Measurements from ENCODE around the gene TCF25. TPM values are rescaled to one million over a fixed set of nuclear protein-coding genes. Genes with fewer than 3 reads are reported as not detected.

TCF25 gene
- total RNA-seq, 1 experiment from 2014 or later: 196 TPM

DNA sequence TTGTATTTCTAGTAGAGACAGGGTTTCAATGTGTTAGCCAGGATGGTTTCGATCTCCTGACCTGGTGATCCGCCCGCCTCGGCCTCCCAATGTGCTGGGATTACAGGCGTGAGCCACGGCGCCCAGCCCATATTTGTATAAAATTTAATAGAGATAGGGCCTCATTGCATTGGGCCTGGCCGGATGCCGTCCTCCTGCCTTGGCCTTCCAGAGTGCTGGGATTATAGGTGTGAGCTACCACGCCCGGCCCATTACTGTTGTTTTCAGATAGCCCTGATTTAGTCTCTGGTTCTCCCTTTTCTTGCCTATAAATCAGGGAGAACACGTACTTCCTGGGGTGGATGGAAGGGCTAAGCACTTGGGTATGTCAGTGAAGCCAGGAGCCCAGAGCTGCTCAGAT is 78.7 kb downstream of the TCF25 start:
- TF ChIP-seq, protein P1, sequence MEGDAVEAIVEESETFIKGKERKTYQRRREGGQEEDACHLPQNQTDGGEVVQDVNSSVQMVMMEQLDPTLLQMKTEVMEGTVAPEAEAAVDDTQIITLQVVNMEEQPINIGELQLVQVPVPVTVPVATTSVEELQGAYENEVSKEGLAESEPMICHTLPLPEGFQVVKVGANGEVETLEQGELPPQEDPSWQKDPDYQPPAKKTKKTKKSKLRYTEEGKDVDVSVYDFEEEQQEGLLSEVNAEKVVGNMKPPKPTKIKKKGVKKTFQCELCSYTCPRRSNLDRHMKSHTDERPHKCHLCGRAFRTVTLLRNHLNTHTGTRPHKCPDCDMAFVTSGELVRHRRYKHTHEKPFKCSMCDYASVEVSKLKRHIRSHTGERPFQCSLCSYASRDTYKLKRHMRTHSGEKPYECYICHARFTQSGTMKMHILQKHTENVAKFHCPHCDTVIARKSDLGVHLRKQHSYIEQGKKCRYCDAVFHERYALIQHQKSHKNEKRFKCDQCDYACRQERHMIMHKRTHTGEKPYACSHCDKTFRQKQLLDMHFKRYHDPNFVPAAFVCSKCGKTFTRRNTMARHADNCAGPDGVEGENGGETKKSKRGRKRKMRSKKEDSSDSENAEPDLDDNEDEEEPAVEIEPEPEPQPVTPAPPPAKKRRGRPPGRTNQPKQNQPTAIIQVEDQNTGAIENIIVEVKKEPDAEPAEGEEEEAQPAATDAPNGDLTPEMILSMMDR (IDR thresholded peaks at IDR 0.05; ENCODE audit: insufficient read depth in 1 of 2, low read depth in 1 of 2, low read length in 1 of 2, severe bottlenecking in 1 of 2, unreplicated experiment in 1 of 2): no peak
- H3K9me3 ChIP-seq: no peaks in the 10 kb centered on the region
- peaks cover 38% of the 10 kb centered on the region for H3K36me3 Mint-ChIP-seq (ENCODE audit: insufficient read depth, unreplicated experiment)
- CTCF ChIA-PET: no interaction called here
- no peak overlapping the region for H3K27ac Mint-ChIP-seq (ENCODE audit: unreplicated experiment)
- peaks cover 1% of the 10 kb centered on the region; the same call in 1 of the 2 replicates for H3K36me3 ChIP-seq (ENCODE audit: control insufficient read depth, insufficient read depth, low read length)
- intact Hi-C loops (cut with micrococcal nuclease; ENCODE audit: unreplicated experiment): no loop called here
- no peak overlapping the region for H3K4me3 Mint-ChIP-seq (ENCODE audit: unreplicated experiment)
- POLR2A ChIA-PET: no interaction called here
- no peaks in the 10 kb centered on the region for H3K27me3 Mint-ChIP-seq (ENCODE audit: insufficient read depth, unreplicated experiment)
- no peaks in the 10 kb centered on the region for H3K9me3 Mint-ChIP-seq (ENCODE audit: unreplicated experiment)
- H3K4me3 ChIP-seq (ENCODE audit: low read depth, low read length): no peak overlapping the region
- DNase-seq: no peak
- peaks cover 8% of the 10 kb centered on the region; the same call in 1 of the 2 replicates for H3K4me1 ChIP-seq
- BruUV-seq (replicated peaks): no TSS peak
- no peaks in the 10 kb centered on the region for H3K27me3 ChIP-seq (replicated peaks; ENCODE audit: control insufficient read depth, insufficient read depth, low read length)
- no peaks in the 10 kb centered on the region for H3K4me1 Mint-ChIP-seq (ENCODE audit: low read depth, unreplicated experiment)

DNA sequence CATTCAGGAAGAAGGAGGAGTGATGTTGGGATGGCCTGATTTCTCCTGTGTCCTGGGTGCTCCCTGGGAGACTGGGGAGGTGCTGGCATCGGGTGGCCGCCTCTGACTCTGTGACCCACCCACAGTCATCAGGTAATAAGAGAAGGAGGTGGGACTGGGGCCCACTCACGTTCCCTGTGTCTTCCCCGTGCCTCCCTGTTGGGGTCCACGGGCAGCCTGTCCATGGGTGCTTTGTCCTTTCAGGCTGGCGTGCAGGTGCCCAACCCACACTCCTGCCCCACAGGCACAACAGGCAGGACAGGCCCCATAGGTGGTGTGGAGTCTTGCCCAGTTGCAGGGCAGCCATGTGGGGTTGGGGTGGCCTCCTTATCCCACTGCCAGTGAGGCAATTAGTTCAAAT is 79.2 kb downstream of the TCF25 start:
- TF ChIP-seq, protein P1 (IDR thresholded peaks at IDR 0.05; ENCODE audit: insufficient read depth in 1 of 2, low read depth in 1 of 2, low read length in 1 of 2, severe bottlenecking in 1 of 2, unreplicated experiment in 1 of 2): no peak
- peaks cover 1% of the 10 kb centered on the region; the same call in 1 of the 2 replicates for H3K36me3 ChIP-seq (ENCODE audit: control insufficient read depth, insufficient read depth, low read length)
- Mint-ChIP-seq H3K4me3 (ENCODE audit: unreplicated experiment) (no peak overlapping the region), H3K27ac (ENCODE audit: unreplicated experiment) (no peak overlapping the region), H3K9me3 (ENCODE audit: unreplicated experiment) (no peaks in the 10 kb centered on the region), H3K36me3 (ENCODE audit: insufficient read depth, unreplicated experiment) (peaks cover 43% of the 10 kb centered on the region), H3K4me1 (ENCODE audit: low read depth, unreplicated experiment) (no peaks in the 10 kb centered on the region), H3K27me3 (ENCODE audit: insufficient read depth, unreplicated experiment) (no peaks in the 10 kb centered on the region)
- ChIA-PET POLR2A (interaction anchor here (0.6 kb wide), 1 partner anchor 18 kb away, joined by 3 read pairs; no protein-coding TSS in a partner anchor), CTCF (interaction anchor here (0.6 kb wide), 1 partner anchor 130 kb away, joined by 3 read pairs; no protein-coding TSS in a partner anchor)
- H3K9me3 ChIP-seq: no peaks in the 10 kb centered on the region
- peaks cover 6% of the 10 kb centered on the region; the same call in 1 of the 2 replicates for H3K4me1 ChIP-seq
- no TSS peak for BruUV-seq (replicated peaks)
- no peak overlapping the region for H3K4me3 ChIP-seq (ENCODE audit: low read depth, low read length)
- intact Hi-C loops (cut with micrococcal nuclease; ENCODE audit: unreplicated experiment): no loop called here
- no peak for DNase-seq
- no peaks in the 10 kb centered on the region for H3K27me3 ChIP-seq (replicated peaks; ENCODE audit: control insufficient read depth, insufficient read depth, low read length)

DNA sequence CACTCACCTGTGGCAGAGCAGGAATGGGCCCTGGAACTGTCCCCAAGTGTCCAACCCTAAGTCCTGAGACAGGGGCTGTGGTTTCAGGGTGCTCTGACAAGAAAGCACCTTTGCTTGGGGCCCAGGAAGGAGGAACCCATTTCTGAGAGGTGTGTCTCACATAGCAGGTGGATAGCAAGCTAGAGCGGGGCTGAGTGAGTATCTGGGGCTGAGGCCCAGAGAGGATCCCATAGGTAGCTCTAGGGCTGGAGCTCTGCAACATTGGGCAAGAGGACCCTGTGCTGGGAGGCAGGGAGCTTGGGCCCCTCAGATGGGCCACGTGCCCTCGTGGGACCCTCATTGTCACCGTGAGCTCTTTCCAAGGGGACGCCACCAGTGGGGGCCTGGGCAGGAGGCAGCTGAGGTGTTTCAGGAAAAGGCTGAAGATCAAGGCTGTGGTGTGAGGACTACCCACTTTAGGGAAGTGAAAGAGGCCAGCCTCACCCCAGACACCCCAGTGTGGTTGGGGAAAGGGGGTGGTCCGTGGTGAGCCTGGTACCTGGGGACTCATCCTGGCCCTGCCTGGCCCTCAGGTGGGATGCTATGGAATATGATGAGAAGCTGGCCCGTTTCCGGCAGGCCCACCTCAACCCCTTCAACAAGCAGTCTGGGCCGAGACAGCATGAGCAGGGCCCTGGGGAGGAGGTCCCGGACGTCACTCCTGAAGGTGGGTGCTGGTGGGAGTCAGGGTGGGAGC is 80.4 kb downstream of the TCF25 start:
- no peak for DNase-seq
- H3K27me3 ChIP-seq (replicated peaks; ENCODE audit: control insufficient read depth, insufficient read depth, low read length): no peaks in the 10 kb centered on the region
- ChIA-PET CTCF (interaction anchor here (0.6 kb wide), 1 partner anchor 27 kb away, joined by 3 read pairs; no protein-coding TSS in a partner anchor), POLR2A (interaction anchor here (0.9 kb wide), 1 partner anchor 81 kb away, joined by 3 read pairs; the partner anchor contains the start of gene TCF25)
- H3K4me1 ChIP-seq: peaks cover 5% of the 10 kb centered on the region; the same call in 1 of the 2 replicates
- TF ChIP-seq, protein P1 (IDR thresholded peaks at IDR 0.05; ENCODE audit: insufficient read depth in 1 of 2, low read depth in 1 of 2, low read length in 1 of 2, severe bottlenecking in 1 of 2, unreplicated experiment in 1 of 2): no peak
- Mint-ChIP-seq H3K36me3 (ENCODE audit: insufficient read depth, unreplicated experiment) (peaks cover 48% of the 10 kb centered on the region), H3K4me3 (ENCODE audit: unreplicated experiment) (no peak overlapping the region), H3K9me3 (ENCODE audit: unreplicated experiment) (no peaks in the 10 kb centered on the region), H3K4me1 (ENCODE audit: low read depth, unreplicated experiment) (no peaks in the 10 kb centered on the region), H3K27me3 (ENCODE audit: insufficient read depth, unreplicated experiment) (no peaks in the 10 kb centered on the region), H3K27ac (ENCODE audit: unreplicated experiment) (no peak overlapping the region)
- H3K9me3 ChIP-seq: no peaks in the 10 kb centered on the region
- no peak overlapping the region for H3K4me3 ChIP-seq (ENCODE audit: low read depth, low read length)
- BruUV-seq (replicated peaks): no TSS peak
- peaks cover 1% of the 10 kb centered on the region; the same call in 1 of the 2 replicates for H3K36me3 ChIP-seq (ENCODE audit: control insufficient read depth, insufficient read depth, low read length)
- intact Hi-C loops (cut with micrococcal nuclease; ENCODE audit: unreplicated experiment): no loop called here

Measured in Caco-2 (cell line).